BE2C (cell line): ENCODE results near the gene TSPAN6.

Experiments used
- DNase-seq: peaks from one replicate; pipeline ENCODE4 v3.0.0-alpha.2; 2020
- H3K27me3 ChIP-seq: fragments of 250-450 bp; sonication (Bioruptor Pico); 2 replicates; pipeline ENCODE4 v1.5.1; 2020; ENCODE audit warnings: mild to moderate bottlenecking
- H3K36me3 ChIP-seq: fragments of 250-450 bp; sonication (Bioruptor Pico); 2 replicates; pipeline ENCODE4 v1.5.1; 2020; ENCODE audit warnings: mild to moderate bottlenecking
- H3K4me1 ChIP-seq: fragments of 250-450 bp; sonication (Bioruptor Pico); 2 replicates; pipeline ENCODE4 v1.5.1; 2020
- H3K4me3 ChIP-seq: 2 replicates; pipeline ENCODE4 v1.5.1; 2011; ENCODE audit warnings: low read depth, low read length
- H3K9me3 ChIP-seq: fragments of 250-450 bp; sonication (Bioruptor Pico); 2 replicates; pipeline ENCODE4 v1.5.1; 2020
- CTCF ChIP-seq: IDR thresholded peaks from 2 replicates; pipeline ENCODE4 v1.5.1; 2012; ENCODE audit warnings: mild to moderate bottlenecking, low read depth, low read length

The TSPAN6 gene

GRCh38 chrX:100662170-100662569 lies 25.6 kb upstream of the TSPAN6 start:
- Histone ChIP-seq H3K4me1 (no peaks in the 10 kb centered on the region), H3K36me3 (no peaks in the 10 kb centered on the region), H3K9me3 (no peaks in the 10 kb centered on the region), H3K4me3 (no peak overlapping the region), H3K27me3 (no peaks in the 10 kb centered on the region)
- no peak for DNase-seq
- TF ChIP-seq CTCF, result no peak

- no peaks in the 10 kb centered on the region for H3K27me3 ChIP-seq
- no peak for DNase-seq
- no peak overlapping the region for H3K4me3 ChIP-seq
- no peaks in the 10 kb centered on the region for H3K4me1 ChIP-seq
- TF ChIP-seq CTCF, result no peak
- H3K36me3 ChIP-seq, result no peaks in the 10 kb centered on the region
- no peaks in the 10 kb centered on the region for H3K9me3 ChIP-seq
Observed at GRCh38 chrX:100659431-100660137, 23.0 kb upstream of the TSPAN6 start.

- no peaks in the 10 kb centered on the region for H3K36me3 ChIP-seq
- H3K4me1 ChIP-seq, result no peaks in the 10 kb centered on the region
- no peaks in the 10 kb centered on the region for H3K9me3 ChIP-seq
- no peak for TF ChIP-seq CTCF
- no peak for DNase-seq
- H3K4me3 ChIP-seq, result no peak overlapping the region
- H3K27me3 ChIP-seq, result no peaks in the 10 kb centered on the region
Observed at GRCh38 chrX:100658941-100659381, 22.4 kb upstream of the TSPAN6 start.

- no peaks in the 10 kb centered on the region for H3K36me3 ChIP-seq
- no peak for DNase-seq
- H3K9me3 ChIP-seq, result no peaks in the 10 kb centered on the region
- no peak overlapping the region for H3K4me3 ChIP-seq
- no peaks in the 10 kb centered on the region for H3K4me1 ChIP-seq
- TF ChIP-seq CTCF, result peak; percentile 21; the same call in 1 of the 2 replicates
- no peaks in the 10 kb centered on the region for H3K27me3 ChIP-seq
Observed at GRCh38 chrX:100654261-100654660, 17.7 kb upstream of the TSPAN6 start.

- Histone ChIP-seq H3K4me1 (no peaks in the 10 kb centered on the region), H3K36me3 (no peaks in the 10 kb centered on the region), H3K9me3 (no peaks in the 10 kb centered on the region), H3K27me3 (no peaks in the 10 kb centered on the region), H3K4me3 (no peak overlapping the region)
- TF ChIP-seq CTCF, result no peak
- DNase-seq, result no peak
Observed at GRCh38 chrX:100652266-100652665, 15.7 kb upstream of the TSPAN6 start.

GRCh38 chrX:100650841-100651240 lies 14.2 kb upstream of the TSPAN6 start:
- Histone ChIP-seq H3K4me1 (no peaks in the 10 kb centered on the region), H3K27me3 (no peaks in the 10 kb centered on the region), H3K36me3 (no peaks in the 10 kb centered on the region), H3K4me3 (no peak overlapping the region), H3K9me3 (no peaks in the 10 kb centered on the region)
- TF ChIP-seq CTCF, result no peak
- no peak for DNase-seq
